HG03139 (cell line): Measurements from ENCODE around the gene MCEMP1.
A peak's percentile ranks its signal among the peaks of the same experiment; 100 is the strongest.

ENCODE experiments used
- ATAC-seq: cut with Tn5 transposase; IDR thresholded peaks from one replicate; pipeline ENCODE4 v1.9.1; 2021; ENCODE audit not compliant: unreplicated experiment

The MCEMP1 gene

DNA sequence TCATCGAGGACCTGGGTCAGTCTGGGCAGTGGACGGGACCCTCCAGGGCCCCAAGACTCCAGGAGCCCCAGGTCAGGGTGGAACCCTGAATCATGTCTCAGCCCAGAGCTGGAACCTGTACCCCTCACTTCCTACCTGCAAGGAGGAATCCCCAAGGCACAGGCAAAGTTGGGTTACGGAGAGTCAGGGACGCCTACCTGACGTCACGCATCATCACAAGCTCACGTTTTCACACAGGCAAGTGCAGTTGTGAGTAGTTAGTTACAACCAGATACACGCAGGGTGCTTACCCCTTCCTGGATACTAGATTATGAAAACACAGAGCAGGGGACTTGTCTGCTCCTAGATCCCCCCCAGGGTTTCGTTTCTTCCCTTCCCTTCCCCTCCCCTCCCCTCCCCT lies 6.1 kb upstream of the MCEMP1 start:
- no peak for ATAC-seq

DNA sequence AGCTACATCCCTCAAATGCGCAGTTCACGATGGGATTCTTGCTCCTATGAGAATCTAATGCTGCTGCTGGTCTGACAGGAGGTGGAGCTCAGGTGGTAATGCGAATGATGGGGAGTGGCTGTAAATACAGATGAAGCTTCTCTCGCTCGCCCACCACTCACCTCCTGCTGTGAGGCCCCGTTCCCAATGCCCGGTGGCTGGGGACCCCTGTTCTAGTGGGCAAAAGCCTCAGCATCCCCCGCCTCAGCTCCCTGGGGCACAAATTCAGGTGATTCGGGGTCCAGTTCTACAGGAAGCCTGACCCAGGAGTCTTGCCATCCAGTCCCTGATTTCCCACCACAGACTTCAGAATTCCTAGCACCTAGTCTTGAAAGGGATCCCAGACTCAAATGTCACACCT lies 4.4 kb upstream of the MCEMP1 start:
- ATAC-seq = no peak

DNA sequence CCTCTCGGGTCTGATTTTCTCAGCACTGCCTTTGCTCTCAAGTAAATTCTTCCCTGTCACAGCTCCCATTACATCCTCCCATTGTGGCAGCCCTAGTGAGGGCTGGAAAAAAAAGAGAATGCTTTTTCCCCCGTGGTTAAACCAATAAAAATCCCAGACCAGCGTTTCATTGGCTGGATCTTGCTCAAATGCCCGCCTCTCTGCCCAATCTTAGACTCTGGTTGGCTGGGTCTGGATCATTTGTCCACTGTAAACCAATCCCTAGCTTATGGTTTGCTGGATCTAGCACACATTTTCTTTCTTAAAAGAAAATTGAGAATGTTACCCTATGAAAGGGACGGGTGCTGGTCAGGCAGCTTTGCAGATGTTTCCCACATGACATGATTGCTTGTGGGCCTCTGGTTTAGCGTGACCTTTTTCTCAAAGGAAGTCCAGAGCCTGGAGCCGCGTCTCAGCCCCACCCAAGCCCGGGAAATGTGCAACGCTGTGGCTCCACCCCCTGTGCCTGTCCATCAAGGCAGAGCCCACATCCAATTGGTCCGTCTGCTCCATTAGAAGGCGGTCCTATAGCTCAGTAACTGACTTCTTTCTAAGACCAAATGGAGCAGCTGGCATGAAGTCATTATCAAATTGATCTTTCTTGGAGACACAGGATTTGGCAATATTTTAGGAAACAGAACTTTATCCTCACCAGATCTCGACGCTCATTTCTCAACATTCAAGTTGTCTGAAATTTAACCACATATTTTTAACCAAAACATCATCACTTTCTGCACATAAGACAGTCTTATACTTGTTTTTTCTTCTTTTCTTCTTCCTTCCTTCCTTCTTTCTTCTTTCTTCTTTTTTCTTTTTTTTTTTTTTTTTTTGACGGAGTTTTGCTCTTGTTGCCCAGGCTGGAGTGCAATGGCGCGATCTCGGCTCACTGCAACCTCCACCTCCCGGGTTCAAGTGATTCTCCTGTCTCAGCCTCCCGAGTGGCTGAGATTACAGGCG lies 2.6 kb upstream of the MCEMP1 start:
- ATAC-seq = no peak

DNA sequence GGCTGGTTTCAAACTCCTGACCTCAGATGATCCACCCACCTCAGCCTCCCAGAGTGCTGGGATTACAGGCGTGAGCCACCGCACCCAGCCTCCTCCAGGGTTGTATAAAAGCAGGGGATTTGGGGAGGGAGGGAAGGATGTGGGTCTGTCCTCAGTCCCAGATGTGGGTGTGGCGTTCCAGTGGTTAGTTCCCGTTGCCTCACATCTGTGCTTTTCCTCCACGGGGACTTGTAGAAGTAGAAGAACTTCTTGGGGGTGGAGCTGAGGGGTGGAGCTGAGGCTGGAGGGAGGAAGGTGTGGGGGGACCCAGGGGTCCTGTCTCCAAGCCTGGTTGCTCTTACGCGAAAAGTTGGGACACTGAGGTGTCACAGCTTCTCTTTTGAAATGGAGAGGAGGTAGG lies 514 bp upstream of the MCEMP1 start:
- no peak for ATAC-seq

DNA sequence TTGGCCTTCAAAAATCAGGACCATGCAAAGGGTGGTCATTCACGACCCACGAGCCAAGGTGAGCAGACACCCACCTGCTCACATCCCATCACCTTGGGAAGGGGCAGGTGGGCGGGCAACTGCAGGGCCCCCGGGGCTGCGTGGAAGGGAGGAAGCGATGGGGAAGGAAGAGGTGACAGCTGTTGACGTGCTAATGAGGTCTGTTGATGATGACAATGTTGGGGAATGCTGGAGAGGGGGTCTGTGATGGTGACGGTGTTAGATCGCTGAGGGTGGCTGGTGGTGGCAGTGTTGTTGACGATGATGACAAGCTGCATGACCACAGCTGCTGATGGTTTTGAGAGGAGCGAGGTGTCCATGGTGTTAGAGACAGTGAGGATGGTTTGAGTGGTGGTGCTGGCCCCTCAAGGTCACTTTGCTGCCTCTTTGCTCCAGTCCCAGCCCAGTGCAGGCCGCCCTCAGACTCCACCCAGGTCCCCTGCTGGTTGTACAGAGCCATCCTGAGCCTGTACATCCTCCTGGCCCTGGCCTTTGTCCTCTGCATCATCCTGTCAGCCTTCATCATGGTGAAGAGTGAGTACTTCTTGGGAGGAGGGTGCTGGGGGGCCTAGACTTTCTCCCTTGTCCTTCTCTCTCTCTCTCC lies 900 bp downstream of the MCEMP1 start:
- no peak for ATAC-seq

DNA sequence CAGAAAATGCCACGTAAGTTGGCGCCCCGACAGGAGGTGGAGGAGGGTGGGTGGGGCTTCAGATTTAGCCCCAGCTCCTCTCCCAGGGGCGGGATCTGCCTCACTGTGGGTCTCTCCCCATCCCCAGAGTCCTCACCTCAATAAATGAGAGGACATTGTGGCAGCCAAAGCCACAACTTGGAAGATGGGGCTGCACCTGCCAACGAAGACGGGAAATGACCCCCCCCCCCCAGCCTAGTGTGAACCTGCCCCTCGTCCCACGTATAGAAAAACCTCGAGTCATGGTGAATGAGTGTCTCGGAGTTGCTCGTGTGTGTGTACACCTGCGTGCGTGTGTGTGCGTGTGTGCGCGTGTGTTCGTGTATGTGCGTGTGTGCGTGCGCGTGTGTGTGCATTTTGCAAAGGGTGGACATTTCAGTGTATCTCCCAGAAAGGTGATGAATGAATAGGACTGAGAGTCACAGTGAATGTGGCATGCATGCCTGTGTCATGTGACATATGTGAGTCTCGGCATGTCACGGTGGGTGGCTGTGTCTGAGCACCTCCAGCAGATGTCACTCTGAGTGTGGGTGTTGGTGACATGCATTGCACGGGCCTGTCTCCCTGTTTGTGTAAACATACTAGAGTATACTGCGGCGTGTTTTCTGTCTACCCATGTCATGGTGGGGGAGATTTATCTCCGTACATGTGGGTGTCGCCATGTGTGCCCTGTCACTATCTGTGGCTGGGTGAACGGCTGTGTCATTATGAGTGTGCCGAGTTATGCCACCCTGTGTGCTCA lies 2.3 kb downstream of the MCEMP1 start:
- ATAC-seq = no peak

DNA sequence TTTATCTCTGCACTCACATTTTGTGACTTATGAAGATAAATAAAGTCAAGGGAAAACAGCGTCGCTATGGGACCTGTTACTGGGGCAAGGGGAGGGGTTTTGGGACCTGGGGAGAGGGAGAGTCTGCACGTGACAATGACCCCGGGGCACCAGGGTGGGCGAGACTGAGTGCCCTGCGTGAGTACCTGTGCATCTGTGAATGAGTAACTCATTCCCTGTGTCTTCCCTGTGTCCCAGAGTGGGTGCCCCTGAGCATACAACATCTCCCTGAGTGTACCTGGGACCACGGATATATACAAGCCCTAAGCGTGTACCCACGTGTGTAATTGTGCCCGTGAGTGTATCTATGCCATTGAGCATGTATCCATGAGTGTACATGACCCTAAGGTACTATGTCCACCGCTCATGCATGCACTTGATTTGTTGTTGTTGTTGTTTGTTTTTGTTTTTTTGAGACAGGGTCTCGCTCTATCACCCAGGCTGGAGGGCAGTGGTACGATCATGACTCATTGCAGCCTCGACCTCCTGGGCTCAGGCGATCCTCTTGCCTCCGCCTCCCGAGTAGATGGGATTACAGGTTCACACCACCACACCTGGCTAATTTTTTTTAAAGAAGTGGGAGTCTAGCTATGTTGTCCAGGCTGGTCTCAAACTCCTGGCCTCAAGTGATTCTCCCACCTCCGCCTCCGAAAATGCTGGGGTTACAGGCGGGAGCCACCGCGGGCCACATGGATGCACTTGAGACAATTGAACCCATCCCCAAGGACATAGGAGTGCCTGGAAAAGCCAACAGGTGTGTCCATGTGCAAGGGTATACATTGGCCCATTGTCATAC lies 3.1 kb downstream of the MCEMP1 start:
- no peak for ATAC-seq

DNA sequence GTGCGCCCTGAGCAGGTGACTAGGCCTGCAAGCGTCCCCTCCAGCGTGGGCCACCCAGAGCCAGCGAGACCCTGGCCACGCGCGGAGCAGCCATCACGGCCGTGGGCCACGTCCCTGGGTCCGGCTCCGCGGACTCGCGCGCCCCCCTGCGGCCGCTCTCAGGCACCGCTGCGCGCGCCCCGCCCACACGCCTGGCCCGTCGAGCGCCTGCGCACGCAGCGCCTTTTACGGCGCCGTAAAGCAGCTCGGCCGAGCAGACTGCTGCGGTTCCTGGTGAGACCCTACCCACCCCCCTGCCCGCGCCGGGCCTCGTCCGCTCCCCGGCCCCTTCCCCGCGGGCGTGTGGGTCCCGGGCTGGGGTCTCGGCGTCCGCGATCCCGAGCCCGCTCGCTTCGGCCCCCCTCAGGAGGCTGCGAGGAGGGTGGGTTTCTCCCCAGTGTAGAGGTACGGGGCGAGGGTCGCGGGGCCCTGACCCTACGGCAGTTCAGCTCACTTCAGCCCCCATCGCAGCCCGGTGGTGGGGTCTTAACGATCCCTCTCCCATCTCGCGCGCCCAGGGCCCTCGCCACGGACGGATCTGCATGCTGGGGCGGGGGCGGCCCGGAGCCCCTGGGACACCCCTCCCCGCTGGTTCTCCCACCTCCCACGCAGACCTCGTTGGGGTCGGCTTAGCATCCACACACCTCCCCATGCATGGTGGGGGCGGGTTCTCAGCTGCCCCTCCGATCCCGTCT lies 3.9 kb downstream of the MCEMP1 start, which contains the start of gene TRAPPC5:
TRAPPC5 (plus strand) TSS at position 228 of the 734 bp plus-strand sequence. CDS start 1,421 bp downstream, outside the sequence.
- peak; percentile 47 for ATAC-seq

DNA sequence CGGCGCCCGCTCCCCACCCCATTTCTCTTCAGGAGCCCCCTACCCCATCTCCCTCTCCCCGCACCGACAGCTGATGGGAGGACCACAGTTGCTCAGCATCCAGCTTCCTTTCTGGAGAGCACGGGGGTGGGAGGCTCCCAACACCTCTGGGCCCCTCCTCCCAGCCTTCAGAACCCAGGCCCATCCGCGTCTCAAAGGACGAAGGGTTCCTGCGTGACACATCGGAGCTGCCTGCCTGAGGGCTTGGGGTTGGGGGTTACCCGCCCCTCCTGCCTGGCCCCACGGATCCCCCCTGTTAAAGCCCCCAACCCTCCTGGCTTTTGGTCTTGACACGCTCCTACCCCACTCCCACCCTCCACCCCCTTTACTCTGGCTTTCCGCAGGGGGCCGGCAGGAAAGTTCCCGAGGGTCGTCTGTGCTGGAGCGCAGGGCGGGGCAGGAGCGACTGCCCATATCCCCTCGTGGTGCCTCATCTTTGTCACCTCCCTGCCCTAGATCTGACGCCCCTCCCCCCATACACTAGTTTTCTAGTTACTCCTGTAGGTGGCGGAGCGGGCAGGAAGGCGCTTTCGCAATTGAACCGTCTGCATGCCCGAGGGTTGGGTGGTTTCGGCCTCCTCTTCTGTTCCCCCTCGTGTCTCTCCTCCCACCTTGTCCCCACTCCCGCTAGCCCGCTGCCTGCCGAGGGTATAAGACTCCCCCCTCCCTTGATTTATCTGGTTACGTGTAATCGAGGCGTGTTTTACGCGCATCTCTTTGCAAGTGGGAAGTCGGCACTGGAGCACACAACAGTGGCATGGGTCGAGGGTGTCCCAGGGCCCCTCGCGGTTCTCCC lies 4.7 kb downstream of the MCEMP1 start:
- ATAC-seq = no peak

DNA sequence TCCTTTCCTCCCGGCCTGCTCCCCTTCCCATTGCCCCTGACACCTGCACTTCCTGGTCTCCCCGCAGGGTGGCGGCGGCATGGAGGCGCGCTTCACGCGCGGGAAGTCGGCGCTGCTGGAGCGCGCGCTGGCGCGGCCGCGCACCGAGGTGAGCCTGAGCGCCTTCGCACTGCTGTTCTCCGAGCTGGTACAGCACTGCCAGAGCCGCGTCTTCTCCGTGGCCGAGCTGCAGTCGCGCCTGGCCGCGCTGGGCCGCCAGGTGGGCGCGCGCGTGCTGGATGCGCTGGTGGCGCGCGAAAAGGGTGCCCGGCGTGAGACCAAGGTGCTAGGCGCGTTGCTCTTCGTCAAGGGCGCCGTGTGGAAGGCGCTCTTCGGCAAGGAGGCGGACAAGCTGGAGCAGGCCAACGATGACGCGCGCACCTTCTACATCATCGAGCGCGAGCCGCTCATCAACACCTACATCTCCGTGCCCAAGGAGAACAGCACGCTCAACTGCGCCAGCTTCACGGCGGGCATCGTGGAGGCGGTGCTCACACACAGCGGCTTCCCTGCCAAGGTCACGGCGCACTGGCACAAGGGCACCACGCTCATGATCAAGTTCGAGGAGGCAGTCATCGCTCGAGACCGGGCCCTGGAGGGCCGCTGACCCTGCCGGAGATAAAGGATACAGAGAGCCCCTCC lies 5.4 kb downstream of the MCEMP1 start:
- ATAC-seq = no peak

DNA sequence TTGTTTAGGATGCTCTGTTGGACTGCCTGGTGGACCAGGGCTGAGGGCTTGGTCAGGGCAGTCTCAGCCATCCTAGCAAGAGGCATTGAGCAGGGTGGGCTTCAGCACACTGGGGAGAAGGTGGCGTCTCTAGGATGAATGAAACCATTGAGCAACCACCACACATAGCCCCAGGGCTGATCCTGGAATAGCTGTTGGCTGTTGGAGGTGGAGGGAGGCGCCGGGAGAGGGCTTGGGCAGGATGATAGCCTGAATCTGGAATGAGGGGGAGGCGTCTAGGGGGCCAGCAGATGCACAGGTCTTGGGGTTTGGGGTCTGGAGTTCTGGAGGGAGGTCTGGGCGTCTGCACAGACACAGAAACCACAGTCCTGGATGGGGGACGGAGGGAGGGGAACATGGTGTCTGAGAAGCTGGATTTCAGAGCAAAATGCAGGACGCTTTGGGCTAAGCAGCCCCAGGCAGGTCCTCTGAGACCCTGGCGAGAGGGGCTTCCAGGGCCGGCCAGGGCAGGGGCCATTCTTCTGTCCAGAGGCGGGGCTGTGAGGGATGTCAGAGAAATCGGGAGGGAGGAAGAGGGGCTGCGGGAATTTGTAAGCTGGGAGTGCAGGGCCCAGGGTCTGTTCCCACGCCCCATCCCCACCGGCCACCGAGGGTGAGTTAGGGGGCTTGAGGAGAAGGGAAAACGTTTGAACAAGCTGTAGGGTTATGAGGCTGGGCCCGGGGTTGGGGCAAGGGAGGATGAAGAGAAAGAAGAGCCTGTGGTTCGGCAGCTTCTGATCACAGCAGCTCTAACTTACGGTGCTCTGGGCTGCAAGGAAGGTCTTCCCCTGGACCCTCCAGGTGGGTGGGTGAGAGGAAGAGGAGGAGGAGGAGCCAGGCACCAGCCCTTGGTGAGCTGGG lies 8.9 kb downstream of the MCEMP1 start:
- no peak for ATAC-seq

DNA sequence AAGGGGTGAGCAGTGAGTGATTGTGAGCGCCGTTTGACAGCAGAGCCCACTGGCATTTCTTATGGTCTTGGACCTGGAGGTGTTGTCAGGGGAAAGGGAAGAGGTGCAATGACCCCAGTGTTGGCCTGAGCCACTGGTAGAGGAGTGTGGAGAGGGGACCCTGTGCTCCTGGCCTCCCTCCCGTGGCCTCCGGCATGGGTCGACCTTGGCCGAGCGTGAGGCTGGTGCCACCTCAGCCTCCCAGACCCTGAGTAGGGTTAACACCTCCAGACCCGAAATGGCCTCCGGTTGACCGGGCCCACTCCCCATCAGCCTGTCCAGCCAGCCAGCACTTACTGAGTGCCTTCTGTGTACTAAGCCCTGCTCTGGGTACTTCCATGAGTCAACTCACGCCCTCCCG lies 10.3 kb downstream of the MCEMP1 start:
- no peak for ATAC-seq

DNA sequence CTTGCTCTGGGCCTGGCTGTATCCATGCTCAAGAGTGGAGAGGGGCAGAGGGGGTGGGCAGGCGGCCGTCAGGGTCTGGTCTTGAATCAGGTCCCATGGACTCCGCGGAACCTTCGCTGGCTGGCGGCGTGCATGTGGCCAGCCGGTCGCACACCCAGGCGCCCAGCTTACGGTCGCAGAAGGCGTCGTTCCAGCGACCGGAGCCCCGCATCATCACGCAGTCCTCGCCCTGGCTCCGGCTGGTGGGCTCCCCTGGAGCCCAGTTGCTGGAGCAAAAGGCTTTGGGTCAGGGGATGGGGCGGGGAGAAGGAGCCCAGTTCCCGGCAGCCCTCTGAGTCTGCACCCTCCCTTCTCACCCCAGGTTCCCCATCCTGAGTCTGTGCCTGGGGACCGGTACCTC lies 12.3 kb downstream of the MCEMP1 start:
- ATAC-seq = no peak

DNA sequence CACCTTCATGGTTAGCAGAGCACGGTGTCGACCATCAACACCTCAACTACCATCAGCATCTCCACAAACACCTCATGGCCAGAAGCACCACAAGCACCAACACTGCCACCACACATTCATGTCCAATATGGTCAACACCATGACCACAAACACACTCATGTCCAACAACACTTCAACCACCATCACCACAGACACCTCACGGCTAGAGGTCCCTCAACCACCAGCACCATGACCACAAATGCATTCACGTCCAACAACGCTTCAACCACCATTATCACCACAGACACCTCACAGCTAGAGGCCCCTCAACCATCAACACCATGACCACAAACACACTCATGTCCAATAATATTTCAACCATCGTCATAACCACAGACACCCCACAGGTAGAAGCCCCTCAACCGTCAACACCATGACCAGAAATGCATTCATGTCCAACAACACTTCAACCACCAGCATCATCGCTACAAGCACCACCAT lies 13.9 kb downstream of the MCEMP1 start:
- ATAC-seq = no peak

DNA sequence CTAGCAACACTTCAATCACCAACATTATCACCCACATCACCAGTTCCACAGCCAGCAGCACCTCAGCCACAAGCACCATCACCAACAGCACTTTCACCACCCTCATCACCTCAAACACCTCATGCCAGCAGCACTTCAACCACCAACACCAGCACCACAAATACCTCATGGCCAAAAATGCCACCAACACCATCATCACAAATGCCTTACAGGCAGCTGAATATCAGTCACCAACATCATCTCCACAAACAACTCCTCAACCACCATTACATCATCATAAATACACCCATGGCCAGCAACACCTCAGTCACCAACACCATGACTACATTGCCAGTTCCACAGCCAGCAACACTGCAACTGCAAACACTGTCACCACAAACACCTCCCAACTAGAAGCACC lies 14.6 kb downstream of the MCEMP1 start:
- no peak for ATAC-seq

DNA sequence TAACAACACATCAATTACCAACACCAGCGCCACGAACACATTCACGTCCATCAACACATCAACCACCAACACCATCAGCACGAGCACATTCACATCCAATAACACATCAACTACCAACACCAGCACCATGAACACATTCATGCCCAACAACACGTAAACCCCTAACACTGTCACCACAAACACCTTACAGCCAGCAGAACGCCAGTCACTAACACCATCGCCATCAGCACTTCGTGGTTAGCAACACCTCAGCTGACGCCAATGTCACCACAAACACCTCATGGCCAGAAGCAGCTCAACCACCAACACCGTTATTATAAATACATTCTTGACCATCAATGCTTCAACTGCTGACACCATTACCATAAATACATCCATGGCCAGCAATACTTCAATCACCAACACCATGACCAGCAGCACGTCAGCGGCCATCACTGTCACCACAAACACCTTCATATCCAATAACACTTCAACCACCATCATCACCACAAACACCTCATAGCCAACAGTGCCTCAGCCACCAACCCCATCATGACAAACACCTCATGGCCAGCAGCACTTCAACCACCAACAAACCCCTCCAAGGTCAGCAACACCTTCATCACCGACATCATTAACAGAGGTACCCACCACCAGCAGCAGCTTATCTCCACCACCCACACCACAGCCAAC lies 15.7 kb downstream of the MCEMP1 start:
- ATAC-seq = no peak

DNA sequence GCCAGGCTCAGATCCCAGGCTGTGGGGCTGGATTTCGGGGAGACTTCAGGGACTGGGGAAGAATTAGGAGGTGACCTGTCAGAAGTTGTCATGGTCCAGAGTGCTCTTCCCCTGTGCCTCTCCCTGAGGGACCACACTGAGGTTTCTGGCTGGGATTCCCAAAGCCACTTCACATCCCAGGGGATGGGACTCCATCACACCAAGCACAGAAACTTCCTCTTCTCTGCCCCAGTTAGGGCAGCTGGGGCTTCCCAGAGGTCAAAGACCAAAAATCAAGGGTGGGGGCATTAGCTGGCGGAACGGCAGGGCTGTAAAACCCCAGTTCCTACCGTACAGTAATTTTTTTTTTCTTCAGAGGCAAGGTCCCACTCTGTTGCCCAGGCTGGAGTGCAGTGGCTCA lies 17.6 kb downstream of the MCEMP1 start:
- no peak for ATAC-seq
